GM18861 (cell line): ENCODE data around the gene CCDC141.
"Not testable (repeated sequence)": the region's sequence is repeated elsewhere in the genome, so short reads cannot be mapped to it uniquely, and the experiment has no call there.

Experiments used
- ATAC-seq: cut with Tn5 transposase; IDR thresholded peaks from one replicate; pipeline ENCODE4 v1.9.1; 2021; ENCODE audit not compliant: unreplicated experiment

The CCDC141 gene

GRCh38 chr2:179037807-179038206 lies 12.1 kb downstream of the CCDC141 start:
- peak; percentile 48 for ATAC-seq

- no peak for ATAC-seq
Observed at GRCh38 chr2:179036353-179036905, 13.5 kb downstream of the CCDC141 start.

DNA sequence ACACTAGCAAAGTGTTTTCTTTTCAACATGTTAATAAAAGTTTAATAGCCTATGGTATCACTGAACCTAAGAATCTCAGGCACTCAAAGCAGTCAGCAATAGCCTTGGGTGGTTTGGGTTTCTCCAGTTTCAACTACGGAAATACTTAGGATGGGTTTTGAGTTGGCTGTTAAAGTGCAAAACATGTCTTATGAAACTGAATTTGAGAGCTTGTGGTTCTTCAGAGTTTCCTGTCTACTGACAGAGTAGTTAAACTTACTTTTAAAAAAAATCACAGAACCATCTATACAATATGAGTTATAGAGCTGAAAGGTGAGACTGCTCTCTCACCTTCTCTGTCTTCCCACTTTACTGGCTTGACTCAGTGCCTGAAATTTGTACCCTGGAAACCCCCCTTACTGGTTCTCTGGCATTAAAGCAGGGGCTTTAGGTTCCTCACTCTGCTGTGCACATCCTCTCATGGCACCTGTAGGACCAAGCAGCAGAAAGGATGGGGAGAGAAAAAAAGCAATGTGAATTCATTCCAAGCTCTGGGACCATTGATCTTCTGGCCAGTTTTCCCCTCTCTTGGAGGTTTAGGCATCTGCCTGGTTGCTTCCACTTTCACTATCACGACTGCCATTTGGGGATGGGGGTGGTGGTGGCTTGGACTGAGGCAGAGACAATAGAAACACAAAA lies 18.1 kb downstream of the CCDC141 start:
- peak; percentile 96 for ATAC-seq

GRCh38 chr2:179024445-179024844 lies 25.5 kb downstream of the CCDC141 start:
- no peak for ATAC-seq

GRCh38 chr2:179022685-179023084 lies 27.3 kb downstream of the CCDC141 start:
- ATAC-seq: no peak

GRCh38 chr2:179021258-179021657 lies 28.7 kb downstream of the CCDC141 start:
- peak; percentile 79 for ATAC-seq

DNA sequence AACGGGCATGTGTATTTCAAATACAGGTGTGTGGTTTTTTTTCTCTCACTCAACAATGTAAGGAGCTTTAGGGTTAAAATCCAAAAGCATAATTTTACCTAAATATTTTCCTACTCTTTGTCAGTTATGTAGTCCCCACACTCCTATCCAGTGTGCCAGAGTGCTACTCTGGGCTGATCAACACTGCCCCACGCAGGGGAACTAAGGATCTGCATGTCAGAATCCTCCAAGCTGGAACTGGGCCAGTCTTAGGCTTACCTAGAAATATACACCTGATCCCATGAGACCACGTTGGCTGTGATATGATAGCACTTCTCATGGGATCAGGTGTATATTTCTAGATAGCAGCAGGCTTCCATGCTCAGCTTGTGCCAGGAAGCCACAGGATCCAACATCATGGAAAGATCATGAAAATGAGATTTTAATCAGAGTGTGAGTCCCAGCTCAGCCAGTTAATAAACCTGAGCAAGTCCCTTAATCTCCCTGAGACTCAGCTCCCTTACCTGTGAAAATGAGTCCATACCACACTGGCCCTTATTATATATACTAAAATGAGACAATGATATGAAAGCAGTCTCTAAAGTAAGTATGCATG lies 29.7 kb downstream of the CCDC141 start:
- ATAC-seq: peak; percentile 56

DNA sequence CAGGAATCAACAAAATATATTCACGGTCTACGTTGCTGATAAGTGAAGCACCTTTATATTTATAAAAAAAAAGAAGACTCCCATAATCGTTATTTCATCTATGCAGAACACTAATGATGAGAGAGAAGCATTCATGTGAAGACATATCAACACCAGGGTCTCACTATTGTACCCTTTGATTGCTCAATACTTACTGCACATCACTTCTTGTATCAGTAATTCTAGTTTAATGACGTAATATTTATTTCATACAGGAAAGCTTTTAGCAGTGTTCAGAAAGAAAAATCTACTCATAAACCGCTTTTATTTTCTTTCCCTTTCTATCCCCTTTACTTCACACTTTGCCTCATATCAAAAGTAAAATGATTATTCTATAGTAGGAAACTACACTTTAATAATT lies 30.7 kb downstream of the CCDC141 start:
- no peak for ATAC-seq

DNA sequence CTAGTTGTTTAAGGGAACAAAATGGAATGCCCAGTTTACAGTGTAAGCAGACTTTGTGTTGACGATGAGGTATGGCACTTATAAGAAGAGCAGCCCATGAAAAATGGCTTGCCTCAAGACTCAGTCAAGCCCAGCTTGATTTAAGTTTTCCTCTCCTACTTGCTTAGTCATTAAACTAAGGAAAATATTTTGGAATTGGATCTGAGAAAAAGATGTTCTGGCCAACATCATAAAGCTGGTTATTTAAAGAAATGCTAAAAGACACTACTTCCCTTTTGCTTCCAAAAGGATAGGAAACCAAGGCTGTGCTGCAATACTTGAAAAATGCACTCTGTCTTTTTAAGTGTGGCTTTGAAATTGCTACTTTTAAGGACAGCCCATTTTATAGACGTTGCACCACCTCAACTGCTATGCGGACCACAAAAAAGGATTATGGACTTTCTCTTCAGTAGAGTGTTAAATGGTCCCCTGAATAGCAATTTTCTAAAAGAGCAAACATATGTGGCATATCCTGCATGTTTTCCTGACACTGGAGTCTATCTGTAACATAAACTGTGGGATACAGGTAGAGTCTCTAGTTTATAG lies 32.1 kb downstream of the CCDC141 start:
- no peak for ATAC-seq

DNA sequence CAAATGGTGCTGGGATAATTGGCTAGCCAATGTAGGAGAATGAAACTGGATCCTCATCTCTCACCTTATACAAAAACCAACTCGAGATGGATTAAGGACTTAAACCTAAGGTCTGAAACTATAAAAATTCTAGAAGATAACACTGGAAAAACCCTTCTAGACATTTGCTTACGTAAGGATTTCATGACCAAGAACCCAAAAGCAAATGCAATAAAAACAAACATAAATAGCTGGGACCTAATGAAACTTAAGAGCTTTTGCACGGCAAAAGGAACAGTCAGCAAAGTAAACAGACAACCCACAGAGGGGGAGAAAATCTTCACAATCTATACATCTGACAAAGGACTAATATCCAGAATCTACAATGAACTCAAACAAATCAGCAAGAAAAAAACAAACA lies 35.7 kb downstream of the CCDC141 start:
- ATAC-seq: not testable (repeated sequence)

DNA sequence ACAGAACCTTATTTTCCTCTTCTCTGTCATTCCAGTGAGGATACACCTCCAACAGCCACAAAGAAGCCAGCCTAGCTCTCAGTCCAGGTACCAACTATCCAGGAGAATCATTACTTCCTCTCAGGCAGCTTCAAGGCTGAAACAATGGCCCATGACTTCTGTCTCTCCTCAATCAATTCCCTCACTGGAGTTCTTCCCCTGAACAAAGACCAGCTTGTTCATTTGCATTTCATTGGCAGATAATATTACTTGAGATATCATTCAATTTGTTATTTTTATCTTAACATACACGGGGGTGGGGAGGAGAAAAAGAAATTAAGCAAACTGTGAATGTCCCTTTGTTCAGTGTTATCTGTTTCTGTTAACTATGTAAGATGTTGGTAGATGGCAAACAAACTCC lies 44.0 kb downstream of the CCDC141 start:
- no peak for ATAC-seq

DNA sequence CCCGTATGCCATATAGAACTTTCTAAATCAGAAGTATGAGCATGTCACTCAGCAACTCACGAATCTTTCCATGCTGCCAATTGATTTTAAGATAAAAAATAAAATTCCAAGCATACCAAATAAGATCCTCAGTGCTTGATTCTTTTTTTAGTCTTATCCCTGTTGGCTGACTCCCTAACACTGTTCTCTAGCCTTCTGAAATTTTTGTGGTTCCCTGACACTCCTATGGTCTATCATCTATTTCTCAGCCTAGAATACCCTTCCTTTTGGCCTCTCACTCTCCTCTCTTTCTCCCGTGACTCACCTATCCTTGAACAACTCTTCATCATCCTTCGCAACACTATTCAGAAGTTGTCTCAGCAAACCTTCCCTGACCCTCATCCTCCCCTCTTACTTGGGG lies 50.5 kb downstream of the CCDC141 start:
- no peak for ATAC-seq

- no peak for ATAC-seq
Observed at GRCh38 chr2:178998539-178998938, 51.4 kb downstream of the CCDC141 start.

DNA sequence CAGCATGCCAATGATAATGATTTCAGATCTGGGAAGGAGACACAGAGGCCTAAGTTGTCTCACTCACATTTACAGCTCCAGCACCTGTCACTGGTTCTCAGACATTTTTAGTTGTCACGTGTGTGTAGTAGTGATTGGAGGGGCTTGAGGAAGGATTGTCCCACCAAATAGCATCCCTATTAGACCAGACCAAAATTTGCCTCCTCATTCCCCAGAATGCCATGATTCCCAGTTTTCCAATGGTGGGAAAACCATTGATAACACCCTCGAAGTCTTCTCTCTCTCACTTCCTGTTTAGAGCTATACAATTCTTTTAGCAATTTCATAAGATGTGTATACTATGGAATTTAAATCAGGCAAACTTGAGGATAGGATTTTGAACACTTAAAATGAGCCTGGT lies 52.5 kb downstream of the CCDC141 start:
- no peak for ATAC-seq

DNA sequence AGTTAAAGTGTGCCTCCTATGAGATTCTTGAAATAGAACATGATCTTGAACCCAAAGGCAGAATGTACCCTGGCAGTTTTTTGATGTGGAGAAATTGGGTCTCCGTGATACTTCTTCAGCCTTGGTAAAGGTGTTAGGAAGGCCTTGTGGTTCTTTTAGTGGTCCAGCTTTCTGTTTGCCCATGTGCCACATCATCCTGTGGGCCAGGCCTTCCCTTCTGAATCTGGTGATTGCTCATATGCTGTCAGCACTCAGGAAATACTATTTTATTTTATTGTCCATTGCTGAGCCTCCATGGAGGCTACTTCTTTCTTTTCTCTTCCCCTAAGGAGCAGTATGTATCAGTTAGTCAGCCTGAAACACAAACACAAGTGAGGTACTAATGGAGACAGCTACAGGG lies 52.9 kb downstream of the CCDC141 start:
- ATAC-seq: no peak

- no peak for ATAC-seq
Observed at GRCh38 chr2:178994264-178994663, 55.7 kb downstream of the CCDC141 start.

DNA sequence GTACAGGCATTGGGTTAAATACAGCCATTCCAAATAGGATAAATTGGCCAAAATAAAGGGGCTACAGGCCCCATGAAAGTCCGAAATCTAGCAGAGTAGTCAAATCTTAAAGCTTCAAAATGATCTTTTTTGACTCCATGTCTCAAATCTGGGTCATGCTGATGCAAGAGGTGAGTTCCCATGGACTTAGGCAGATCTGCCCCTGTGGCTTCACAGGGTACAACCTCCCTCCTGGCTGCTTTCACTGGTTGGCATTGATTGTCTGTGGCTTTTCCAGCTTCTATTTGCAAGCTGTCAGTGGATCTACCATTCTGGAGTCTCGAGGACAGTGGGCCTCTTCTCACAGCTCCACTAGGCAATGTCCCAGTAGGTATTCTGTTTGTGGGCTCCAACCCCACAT lies 56.1 kb downstream of the CCDC141 start:
- no peak for ATAC-seq

- not testable (repeated sequence) for ATAC-seq
Observed at GRCh38 chr2:178992719-178993118, 57.2 kb downstream of the CCDC141 start.

DNA sequence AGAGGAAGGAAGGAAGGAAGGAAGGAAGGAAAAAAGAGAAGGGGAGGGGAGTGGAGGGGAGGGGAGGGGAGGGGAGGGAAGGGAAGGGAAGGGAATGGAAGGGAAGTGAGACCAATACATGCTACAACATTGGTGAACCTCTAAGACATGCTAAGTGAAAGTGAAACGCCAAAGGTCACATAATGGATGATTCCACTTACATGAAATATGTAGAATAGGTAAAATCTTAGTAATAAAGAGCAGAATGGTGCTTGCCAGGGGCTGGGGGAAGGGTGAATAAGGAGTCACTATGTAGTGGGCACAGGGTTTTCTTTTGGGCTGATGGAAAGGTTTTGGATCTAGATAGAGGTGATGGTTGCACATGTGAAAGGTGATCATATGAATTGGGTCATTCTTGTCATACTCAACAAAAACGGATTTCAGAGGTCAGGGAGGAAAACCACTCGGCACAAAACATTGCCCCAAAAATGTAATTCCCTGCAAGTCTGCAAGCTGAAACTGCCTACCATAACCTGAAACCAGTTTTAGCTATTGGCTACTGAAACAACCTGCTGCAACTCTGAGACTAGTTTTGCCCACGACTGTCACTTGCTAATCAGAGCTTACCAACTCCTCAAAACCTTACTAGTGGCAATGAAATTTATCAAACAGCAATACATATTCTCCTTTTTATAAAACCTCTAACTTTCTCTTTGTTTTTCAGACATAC lies 59.2 kb downstream of the CCDC141 start:
- peak; percentile 95 for ATAC-seq

- ATAC-seq: not testable (repeated sequence)
Observed at GRCh38 chr2:178989424-178989823, 60.5 kb downstream of the CCDC141 start.

DNA sequence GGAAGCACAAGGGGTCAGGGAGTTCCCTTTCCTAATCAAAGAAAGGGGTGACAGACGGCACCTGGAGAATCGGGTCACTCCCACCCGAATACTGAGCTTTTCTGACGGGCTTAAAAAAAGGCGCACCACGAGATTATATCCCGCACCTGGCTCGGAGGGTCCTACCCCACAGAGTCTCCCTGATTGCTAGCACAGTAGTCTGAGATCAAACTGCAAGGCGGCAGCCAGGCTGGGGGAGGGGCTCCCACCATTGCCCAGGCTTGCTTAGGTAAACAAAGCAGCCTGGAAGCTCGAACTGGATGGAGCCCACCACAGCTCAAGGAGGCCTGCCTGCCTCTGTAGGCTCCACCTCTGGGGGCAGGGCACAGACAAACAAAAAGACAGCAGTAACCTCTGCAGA lies 67.3 kb downstream of the CCDC141 start:
- not testable (repeated sequence) for ATAC-seq

DNA sequence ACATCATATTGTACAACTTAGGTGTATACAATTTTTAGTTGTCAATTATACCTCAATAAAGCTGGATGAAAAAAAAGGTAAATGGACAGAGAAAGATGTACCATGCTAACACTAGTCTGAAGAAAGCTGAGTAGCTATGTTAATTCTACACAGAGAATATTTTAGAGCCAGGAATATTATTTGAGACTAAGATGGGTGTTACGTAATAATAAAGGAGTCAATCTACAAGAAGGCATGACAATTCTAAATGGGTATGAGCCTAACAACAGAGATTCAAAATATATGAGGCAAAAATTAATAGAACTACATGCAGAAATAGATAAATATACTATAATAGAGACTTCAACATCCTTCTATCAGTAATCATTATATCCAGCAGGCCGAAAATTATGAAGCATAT lies 69.1 kb downstream of the CCDC141 start:
- no peak for ATAC-seq
